ENCODE data around the gene FCAMR.

GRCh38 chr1:207004931-207005830 lies 34.9 kb upstream of the FCAMR start:
- TF ChIP-seq, protein P1, sequence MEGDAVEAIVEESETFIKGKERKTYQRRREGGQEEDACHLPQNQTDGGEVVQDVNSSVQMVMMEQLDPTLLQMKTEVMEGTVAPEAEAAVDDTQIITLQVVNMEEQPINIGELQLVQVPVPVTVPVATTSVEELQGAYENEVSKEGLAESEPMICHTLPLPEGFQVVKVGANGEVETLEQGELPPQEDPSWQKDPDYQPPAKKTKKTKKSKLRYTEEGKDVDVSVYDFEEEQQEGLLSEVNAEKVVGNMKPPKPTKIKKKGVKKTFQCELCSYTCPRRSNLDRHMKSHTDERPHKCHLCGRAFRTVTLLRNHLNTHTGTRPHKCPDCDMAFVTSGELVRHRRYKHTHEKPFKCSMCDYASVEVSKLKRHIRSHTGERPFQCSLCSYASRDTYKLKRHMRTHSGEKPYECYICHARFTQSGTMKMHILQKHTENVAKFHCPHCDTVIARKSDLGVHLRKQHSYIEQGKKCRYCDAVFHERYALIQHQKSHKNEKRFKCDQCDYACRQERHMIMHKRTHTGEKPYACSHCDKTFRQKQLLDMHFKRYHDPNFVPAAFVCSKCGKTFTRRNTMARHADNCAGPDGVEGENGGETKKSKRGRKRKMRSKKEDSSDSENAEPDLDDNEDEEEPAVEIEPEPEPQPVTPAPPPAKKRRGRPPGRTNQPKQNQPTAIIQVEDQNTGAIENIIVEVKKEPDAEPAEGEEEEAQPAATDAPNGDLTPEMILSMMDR (optimal IDR thresholded peaks at IDR 0.05 in 1 of 3, IDR thresholded peaks at IDR 0.05 in 1 of 3, conservative IDR thresholded peaks at IDR 0.05 in 1 of 3; ENCODE audit: extremely low read depth in 1 of 3, insufficient read depth in 2 of 3, low read length in 3 of 3) = peak; percentile 88 to 98 (median 96)
- no peak for TF ChIP-seq EZH2 (IDR thresholded peaks at IDR 0.05; ENCODE audit: low read length)

All from keratinocyte (primary cell).